Measurements from ENCODE around the gene KATNAL2. TPM values are rescaled to one million over a fixed set of nuclear protein-coding genes. Genes with fewer than 3 reads are reported as not detected.

The KATNAL2 gene
- total RNA-seq, 1 experiment from 2014 or later: 2.0 TPM

DNA sequence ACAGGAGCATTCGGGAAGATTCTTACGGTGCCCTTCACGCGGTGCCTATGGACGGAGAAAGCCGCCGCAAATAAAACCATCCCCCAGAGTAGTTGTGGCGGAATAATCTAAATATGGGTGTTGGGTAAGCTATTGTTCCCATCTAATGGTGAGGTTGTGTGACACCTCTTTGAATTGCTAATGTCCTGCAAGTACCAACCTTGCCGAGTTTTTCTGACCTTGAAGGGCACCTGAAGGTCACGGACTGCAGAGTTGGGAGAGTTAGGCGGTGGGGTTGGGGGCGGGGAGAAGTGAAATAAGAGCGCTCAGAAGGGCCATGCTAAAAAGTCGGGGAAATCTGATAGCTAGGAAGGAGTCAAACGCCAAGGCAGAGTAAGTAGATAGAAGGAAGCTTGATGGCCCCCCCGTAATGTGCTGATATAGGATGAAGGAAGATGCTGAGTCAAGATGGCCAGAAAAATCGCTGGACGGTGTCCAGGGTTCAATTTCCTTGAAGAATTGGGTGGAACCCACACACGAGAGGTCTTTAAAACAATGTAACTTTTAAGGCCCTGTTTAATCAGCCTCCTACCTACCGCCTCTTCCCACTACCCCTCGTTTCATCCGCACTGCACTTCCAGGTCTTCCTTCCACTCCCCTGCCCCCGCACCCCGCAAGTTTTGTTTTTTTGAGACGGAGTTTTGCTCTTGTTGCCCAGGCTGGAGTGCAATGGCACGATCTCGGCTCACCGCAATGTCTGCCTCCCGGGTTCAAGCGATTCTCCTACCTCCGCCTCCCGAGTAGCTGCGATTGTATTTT lies 600 bp downstream of the KATNAL2 start:
- H3K4me1 ChIP-seq (ENCODE audit: insufficient read depth, low read length): no peaks in the 10 kb centered on the region; the same call in 1 of the 2 replicates
- H3F3A ChIP-seq (ENCODE audit: low read length, unreplicated experiment): no peaks in the 10 kb centered on the region
- H3K9me3 ChIP-seq (ENCODE audit: low read length): no peaks in the 10 kb centered on the region
- peaks cover 38% of the 10 kb centered on the region for H3K79me2 ChIP-seq (ENCODE audit: low read length)
- H3K4me3 ChIP-seq (ENCODE audit: low read length): peak overlapping the region; percentile 80
- H3K27me3 ChIP-seq (ENCODE audit: low read length): no peaks in the 10 kb centered on the region
- DNase-seq: peak; percentile 3
- H3K36me3 ChIP-seq (ENCODE audit: low read depth, low read length): no peaks in the 10 kb centered on the region
- BruUV-seq (replicated peaks): TSS peak; percentile 74
- peak overlapping the region; percentile 80 for H3K4me2 ChIP-seq (ENCODE audit: low read length)
- intact Hi-C loops (cut with micrococcal nuclease): no loop called here
- H3K9ac ChIP-seq (ENCODE audit: low read length): peak overlapping the region; percentile 74
- TF ChIP-seq EZH2 (IDR thresholded peaks at IDR 0.05; ENCODE audit: low read length, unreplicated experiment) (no peak), EZH2phosphoT487 (IDR thresholded peaks at IDR 0.05; ENCODE audit: borderline replicate concordance, low read length) (no peak)
- TF ChIP-seq, protein P1, sequence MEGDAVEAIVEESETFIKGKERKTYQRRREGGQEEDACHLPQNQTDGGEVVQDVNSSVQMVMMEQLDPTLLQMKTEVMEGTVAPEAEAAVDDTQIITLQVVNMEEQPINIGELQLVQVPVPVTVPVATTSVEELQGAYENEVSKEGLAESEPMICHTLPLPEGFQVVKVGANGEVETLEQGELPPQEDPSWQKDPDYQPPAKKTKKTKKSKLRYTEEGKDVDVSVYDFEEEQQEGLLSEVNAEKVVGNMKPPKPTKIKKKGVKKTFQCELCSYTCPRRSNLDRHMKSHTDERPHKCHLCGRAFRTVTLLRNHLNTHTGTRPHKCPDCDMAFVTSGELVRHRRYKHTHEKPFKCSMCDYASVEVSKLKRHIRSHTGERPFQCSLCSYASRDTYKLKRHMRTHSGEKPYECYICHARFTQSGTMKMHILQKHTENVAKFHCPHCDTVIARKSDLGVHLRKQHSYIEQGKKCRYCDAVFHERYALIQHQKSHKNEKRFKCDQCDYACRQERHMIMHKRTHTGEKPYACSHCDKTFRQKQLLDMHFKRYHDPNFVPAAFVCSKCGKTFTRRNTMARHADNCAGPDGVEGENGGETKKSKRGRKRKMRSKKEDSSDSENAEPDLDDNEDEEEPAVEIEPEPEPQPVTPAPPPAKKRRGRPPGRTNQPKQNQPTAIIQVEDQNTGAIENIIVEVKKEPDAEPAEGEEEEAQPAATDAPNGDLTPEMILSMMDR (conservative IDR thresholded peaks at IDR 0.05; ENCODE audit: low read depth, low read length): no peak
- CTCF ChIA-PET: interaction anchor here (0.7 kb wide), 2 partner anchors 124 to 127 kb away, joined by 3 to 5 read pairs; no protein-coding TSS in a partner anchor
- H3K9me2 ChIP-seq (replicated peaks; ENCODE audit: low read length): no peaks in the 10 kb centered on the region
- H3K27ac ChIP-seq (ENCODE audit: low read length): no peak overlapping the region
- POLR2A ChIA-PET (ENCODE audit: unreplicated experiment): interaction anchor here (0.5 to 0.7 kb wide), 3 partner anchors 13 to 1150 kb away, joined by 3 to 6 read pairs (median 3); no protein-coding TSS in a partner anchor
- ATAC-seq: peak; percentile 5
- H4K20me1 ChIP-seq (ENCODE audit: low read length): no peaks in the 10 kb centered on the region
- H2AFZ ChIP-seq (ENCODE audit: low read length): peak overlapping the region; percentile 83

- Histone ChIP-seq H3K9me2 (replicated peaks; ENCODE audit: low read length) (no peaks in the 10 kb centered on the region), H3K9ac (ENCODE audit: low read length) (no peak overlapping the region), H3K4me1 (ENCODE audit: insufficient read depth, low read length) (no peaks in the 10 kb centered on the region; the same call in 1 of the 2 replicates), H2AFZ (ENCODE audit: low read length) (no peak overlapping the region), H3K36me3 (ENCODE audit: low read depth, low read length) (no peaks in the 10 kb centered on the region), H3K9me3 (ENCODE audit: low read length) (no peaks in the 10 kb centered on the region), H3F3A (ENCODE audit: low read length, unreplicated experiment) (no peaks in the 10 kb centered on the region), H4K20me1 (ENCODE audit: low read length) (no peaks in the 10 kb centered on the region), H3K4me3 (ENCODE audit: low read length) (no peak overlapping the region), H3K27me3 (ENCODE audit: low read length) (no peaks in the 10 kb centered on the region), H3K79me2 (ENCODE audit: low read length) (peaks cover 17% of the 10 kb centered on the region), H3K27ac (ENCODE audit: low read length) (no peak overlapping the region), H3K4me2 (ENCODE audit: low read length) (no peak overlapping the region)
- DNase-seq: no peak
- ChIA-PET POLR2A (ENCODE audit: unreplicated experiment) (no interaction called here), CTCF (no interaction called here)
- no peak for ATAC-seq
- intact Hi-C loops (cut with micrococcal nuclease): no loop called here
- TF ChIP-seq EZH2 (IDR thresholded peaks at IDR 0.05; ENCODE audit: low read length, unreplicated experiment) (no peak), EZH2phosphoT487 (IDR thresholded peaks at IDR 0.05; ENCODE audit: borderline replicate concordance, low read length) (no peak)
- TF ChIP-seq, protein P1 (conservative IDR thresholded peaks at IDR 0.05; ENCODE audit: low read depth, low read length): no peak
- no TSS peak for BruUV-seq (replicated peaks)
Measured at GRCh38 chr18:46920067-46920466, 2.7 kb downstream of the KATNAL2 start.

- Histone ChIP-seq H3K79me2 (ENCODE audit: low read length) (peaks cover 12% of the 10 kb centered on the region), H3K27ac (ENCODE audit: low read length) (no peak overlapping the region), H3K4me1 (ENCODE audit: insufficient read depth, low read length) (no peaks in the 10 kb centered on the region), H3K9ac (ENCODE audit: low read length) (no peak overlapping the region), H3K4me2 (ENCODE audit: low read length) (no peak overlapping the region), H3K4me3 (ENCODE audit: low read length) (no peak overlapping the region), H3K9me2 (replicated peaks; ENCODE audit: low read length) (no peaks in the 10 kb centered on the region), H2AFZ (ENCODE audit: low read length) (no peak overlapping the region), H3K9me3 (ENCODE audit: low read length) (no peaks in the 10 kb centered on the region), H3K27me3 (ENCODE audit: low read length) (no peaks in the 10 kb centered on the region), H3F3A (ENCODE audit: low read length, unreplicated experiment) (no peaks in the 10 kb centered on the region), H3K36me3 (ENCODE audit: low read depth, low read length) (no peaks in the 10 kb centered on the region), H4K20me1 (ENCODE audit: low read length) (no peaks in the 10 kb centered on the region)
- intact Hi-C loops (cut with micrococcal nuclease): no loop called here
- BruUV-seq (replicated peaks): no TSS peak
- CTCF ChIA-PET: no interaction called here
- ATAC-seq (no peak), DNase-seq (no peak)
- POLR2A ChIA-PET (ENCODE audit: unreplicated experiment): no interaction called here
- TF ChIP-seq, protein P1 (conservative IDR thresholded peaks at IDR 0.05; ENCODE audit: low read depth, low read length): no peak
- TF ChIP-seq EZH2 (IDR thresholded peaks at IDR 0.05; ENCODE audit: low read length, unreplicated experiment) (no peak), EZH2phosphoT487 (IDR thresholded peaks at IDR 0.05; ENCODE audit: borderline replicate concordance, low read length) (no peak)
Measured at GRCh38 chr18:46920653-46921052, 3.3 kb downstream of the KATNAL2 start.

Measured in PC-3 (cell line).